ENCODE measurements around the gene CDYL2.
A peak's percentile ranks its signal among the peaks of the same experiment; 100 is the strongest.

Gene CDYL2
- 26.0 to 83.2 (median 44.0) reads per million in 9 experiments for total RNA-seq

DNA sequence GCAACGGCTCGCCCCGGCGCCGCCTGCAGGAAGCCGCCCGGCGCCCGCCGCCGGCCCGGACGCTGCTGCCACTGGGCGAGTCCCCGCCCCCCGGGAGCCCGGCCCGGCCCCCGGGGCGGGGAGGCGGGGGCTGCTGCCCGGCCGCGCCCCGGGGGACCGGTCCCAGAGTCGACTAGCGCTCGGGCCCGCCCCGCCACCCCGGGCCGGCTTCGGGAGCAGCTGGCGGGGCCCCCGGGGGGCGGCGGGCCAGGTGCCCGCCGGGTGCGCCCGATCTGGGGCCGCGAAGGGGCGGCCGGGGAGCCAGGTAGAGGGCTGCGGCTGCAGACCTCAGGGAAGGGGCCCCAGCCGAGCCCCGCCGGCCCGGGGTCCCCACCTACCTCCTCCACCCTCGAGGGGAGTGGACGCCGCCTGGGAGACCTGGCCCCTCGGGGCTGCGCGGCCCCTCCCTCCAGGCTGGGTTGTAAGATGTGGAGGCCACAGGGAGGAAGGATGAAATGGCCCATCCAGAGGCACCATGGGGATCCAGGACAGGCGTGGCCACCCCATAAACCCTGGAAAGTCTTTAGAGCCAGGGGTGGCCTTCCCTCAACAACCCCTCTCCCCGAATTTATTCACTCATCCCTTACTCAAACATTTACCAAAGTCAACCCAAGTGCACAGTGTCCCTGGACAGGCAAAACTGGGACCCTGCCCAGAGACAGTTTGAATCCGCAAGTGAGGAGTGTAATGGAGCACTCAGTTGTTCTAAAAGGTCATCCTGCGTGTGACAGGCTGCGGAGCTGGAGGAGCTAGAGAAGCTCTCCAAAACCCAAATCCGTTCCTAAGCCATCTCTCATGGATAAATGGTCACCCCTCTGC is at the start of gene CDYL2:
Gene CDYL2, minus strand, starts transcription at position 73 of the 858 bp plus-strand sequence. CDS start 425 bp downstream, outside the sequence.
- Mint-ChIP-seq H3K4me1 (ENCODE audit: low read depth in 2 of 2) (peaks cover 9 to 28% of the 10 kb centered on the region in 2 donors), H3K9me3 (no peaks in the 10 kb centered on the region), H3K27me3 (no peaks in the 10 kb centered on the region), H3K27ac (peak within 1 kb of the TSS in 1 of 2 donors; percentile 91), H3K36me3 (ENCODE audit: insufficient read depth) (peaks cover 7% of the 10 kb centered on the region), H3K4me3 (peak within 1 kb of the TSS; percentile 87 to 93)
- peak; percentile 67 for ATAC-seq (replicated peaks)
- DNase-seq: peak in 2 of 3 experiments; percentile 8 to 22

DNA sequence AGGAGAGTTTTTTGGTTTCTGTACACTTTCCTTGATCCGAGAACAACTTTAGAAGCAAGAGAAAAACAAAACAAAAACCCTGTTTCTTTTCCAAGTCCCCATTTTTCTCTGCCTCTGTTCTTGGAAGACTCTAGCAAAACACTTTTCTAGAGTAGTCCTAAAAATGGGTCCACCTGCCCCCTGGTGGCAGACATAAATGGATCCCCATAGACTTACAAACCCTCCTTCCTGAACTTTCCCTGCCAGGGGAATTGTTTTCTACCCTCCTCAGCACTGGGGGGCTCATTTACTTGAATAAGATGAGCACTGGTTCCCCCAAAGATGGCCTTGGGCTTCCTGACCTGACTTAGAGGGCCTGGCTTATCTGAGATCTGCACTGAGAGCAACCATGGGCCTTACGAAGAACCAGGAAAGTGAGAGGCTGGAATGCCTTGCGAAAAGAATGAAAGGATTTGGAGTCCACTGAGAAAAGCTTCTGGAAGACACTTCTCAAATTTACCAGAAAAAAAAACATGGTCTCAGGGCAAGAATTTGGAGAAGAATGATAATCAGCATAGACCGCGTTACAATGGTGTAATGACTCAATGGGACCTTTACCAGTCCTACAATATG is 48.0 kb upstream of the CDYL2 start:
- Mint-ChIP-seq H3K9me3 (no peaks in the 10 kb centered on the region), H3K4me1 (ENCODE audit: low read depth in 2 of 2) (no peaks in the 10 kb centered on the region), H3K36me3 (ENCODE audit: insufficient read depth) (no peaks in the 10 kb centered on the region), H3K27ac (no peak overlapping the region), H3K27me3 (peaks cover 12 to 21% of the 10 kb centered on the region in 2 donors), H3K4me3 (no peak overlapping the region)
- DNase-seq: no peak
- ATAC-seq (replicated peaks): no peak

DNA sequence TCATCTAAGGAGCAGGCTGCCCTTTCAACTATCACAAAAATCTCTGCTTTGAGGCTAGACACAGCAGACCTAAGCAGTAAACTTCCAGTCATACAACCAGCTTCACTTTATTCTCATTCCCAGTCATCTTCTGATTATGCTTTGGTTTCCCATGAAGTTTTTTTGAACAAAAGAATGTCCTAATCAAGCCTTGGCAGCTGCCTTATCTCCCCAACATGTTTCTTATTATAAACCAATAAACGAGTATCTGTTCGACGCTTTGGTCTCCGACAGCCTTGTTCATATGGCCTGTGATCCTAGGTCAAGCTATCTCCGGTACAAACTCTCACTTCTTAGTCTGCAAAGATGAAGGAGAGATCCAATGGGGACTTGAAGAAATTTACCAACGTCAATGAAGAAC is 47.4 kb upstream of the CDYL2 start:
- Mint-ChIP-seq H3K36me3 (ENCODE audit: insufficient read depth) (no peaks in the 10 kb centered on the region), H3K9me3 (no peaks in the 10 kb centered on the region), H3K27ac (no peak overlapping the region), H3K4me1 (ENCODE audit: low read depth in 2 of 2) (no peaks in the 10 kb centered on the region), H3K4me3 (no peak overlapping the region), H3K27me3 (peaks cover 11 to 21% of the 10 kb centered on the region in 2 donors)
- DNase-seq: no peak
- ATAC-seq (replicated peaks): no peak

GRCh38 chr16:80850757-80851156 is 46.4 kb upstream of the CDYL2 start:
- DNase-seq (no peak), ATAC-seq (replicated peaks) (no peak)
- peaks cover 11 to 21% of the 10 kb centered on the region in 2 donors for H3K27me3 Mint-ChIP-seq
- no peak overlapping the region for H3K27ac Mint-ChIP-seq
- no peaks in the 10 kb centered on the region for H3K9me3 Mint-ChIP-seq
- no peaks in the 10 kb centered on the region for H3K4me1 Mint-ChIP-seq (ENCODE audit: low read depth in 2 of 2)
- no peak overlapping the region for H3K4me3 Mint-ChIP-seq
- no peaks in the 10 kb centered on the region for H3K36me3 Mint-ChIP-seq (ENCODE audit: insufficient read depth)

- Mint-ChIP-seq H3K9me3 (peaks cover 0 to 4% of the 10 kb centered on the region in 2 donors), H3K4me1 (ENCODE audit: low read depth in 2 of 2) (no peaks in the 10 kb centered on the region), H3K4me3 (no peak overlapping the region), H3K27me3 (peaks cover 6 to 18% of the 10 kb centered on the region in 2 donors), H3K36me3 (ENCODE audit: insufficient read depth) (no peaks in the 10 kb centered on the region), H3K27ac (no peak overlapping the region)
- ATAC-seq (replicated peaks) (no peak), DNase-seq (no peak)
Measured at GRCh38 chr16:80848862-80849261, 44.5 kb upstream of the CDYL2 start.

GRCh38 chr16:80846680-80847079 is 42.3 kb upstream of the CDYL2 start:
- Mint-ChIP-seq H3K9me3 (peaks cover 1 to 13% of the 10 kb centered on the region in 2 donors), H3K4me3 (no peak overlapping the region), H3K27ac (no peak overlapping the region), H3K27me3 (peaks cover 2 to 8% of the 10 kb centered on the region in 2 donors), H3K4me1 (ENCODE audit: low read depth in 2 of 2) (no peaks in the 10 kb centered on the region), H3K36me3 (ENCODE audit: insufficient read depth) (no peaks in the 10 kb centered on the region)
- no peak for DNase-seq
- no peak for ATAC-seq (replicated peaks)

GRCh38 chr16:80846275-80846674 is 41.9 kb upstream of the CDYL2 start:
- Mint-ChIP-seq H3K27me3 (peaks cover 6 to 12% of the 10 kb centered on the region in 2 donors), H3K9me3 (peaks cover 1 to 18% of the 10 kb centered on the region in 2 donors)

GRCh38 chr16:80844395-80844794 is 40.0 kb upstream of the CDYL2 start:
- peaks cover 23 to 24% of the 10 kb centered on the region in 2 donors for H3K27me3 Mint-ChIP-seq

More at GRCh38 chr16:80846275-80846674, 41.9 kb upstream of the CDYL2 start:
- ATAC-seq (replicated peaks) (no peak), DNase-seq (no peak)
- H3K4me1 Mint-ChIP-seq (ENCODE audit: low read depth in 2 of 2): no peaks in the 10 kb centered on the region
- no peak overlapping the region for H3K27ac Mint-ChIP-seq
- no peaks in the 10 kb centered on the region for H3K36me3 Mint-ChIP-seq (ENCODE audit: insufficient read depth)
- H3K4me3 Mint-ChIP-seq: no peak overlapping the region

DNA sequence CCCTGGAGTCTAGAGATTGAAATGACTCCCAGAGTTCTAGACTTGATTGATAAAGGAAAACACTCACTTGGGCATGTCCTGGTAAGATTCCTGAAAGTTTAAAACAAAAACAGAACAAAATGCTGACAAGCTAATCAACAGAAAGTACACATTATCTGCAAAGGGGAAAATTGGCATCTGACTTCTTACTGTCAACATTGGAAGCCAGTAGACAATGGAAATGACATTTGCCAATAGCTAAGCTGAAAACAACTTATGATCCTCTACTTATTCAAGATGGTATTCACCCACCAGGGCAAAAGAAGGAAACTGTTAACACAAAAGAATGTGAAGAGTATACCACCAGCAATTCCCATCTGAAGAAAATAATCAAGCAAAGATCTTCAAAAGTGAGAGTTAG is 36.8 kb upstream of the CDYL2 start:
- Mint-ChIP-seq H3K4me3 (no peak overlapping the region), H3K36me3 (ENCODE audit: insufficient read depth) (peaks cover 2% of the 10 kb centered on the region), H3K27ac (no peak overlapping the region), H3K4me1 (ENCODE audit: low read depth in 2 of 2) (no peaks in the 10 kb centered on the region), H3K27me3 (peaks cover 37 to 44% of the 10 kb centered on the region in 2 donors), H3K9me3 (peaks cover 1 to 26% of the 10 kb centered on the region in 2 donors)
- ATAC-seq (replicated peaks) (no peak), DNase-seq (no peak)

More at GRCh38 chr16:80844395-80844794, 40.0 kb upstream of the CDYL2 start:
- ATAC-seq (replicated peaks) (no peak), DNase-seq (no peak)
- Mint-ChIP-seq H3K4me1 (ENCODE audit: low read depth in 2 of 2) (no peaks in the 10 kb centered on the region), H3K36me3 (ENCODE audit: insufficient read depth) (no peaks in the 10 kb centered on the region), H3K9me3 (peaks cover 1 to 26% of the 10 kb centered on the region in 2 donors), H3K4me3 (no peak overlapping the region), H3K27ac (no peak overlapping the region)

DNA sequence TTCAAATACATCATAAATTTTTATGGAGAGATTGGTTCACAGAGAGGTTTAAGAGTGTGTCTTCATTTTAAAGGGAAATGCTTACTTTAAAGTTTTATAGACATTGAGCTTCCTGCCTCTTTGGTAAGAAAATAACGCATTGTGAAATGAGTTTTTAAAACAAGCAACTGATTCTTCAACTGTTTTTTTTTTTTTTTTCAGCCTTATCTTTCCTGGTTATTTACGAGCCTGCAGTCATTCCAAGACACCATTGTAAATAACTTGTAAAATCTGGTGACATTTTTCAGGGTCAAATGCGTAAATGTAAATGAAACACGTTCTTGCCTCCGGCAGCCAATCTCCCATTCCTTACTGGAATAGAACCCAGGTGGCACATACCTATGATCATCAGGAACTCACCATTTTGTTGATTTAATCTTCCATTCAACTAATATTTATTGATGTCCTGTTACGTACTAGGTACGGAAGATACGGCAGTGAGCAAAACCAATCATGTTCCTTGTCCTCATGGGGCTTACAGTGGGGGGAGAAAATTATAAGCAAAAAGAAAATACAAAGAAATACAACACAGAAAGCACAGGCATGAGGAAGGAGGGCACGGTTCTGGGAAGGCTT is 33.2 kb upstream of the CDYL2 start:
- peaks cover 0 to 15% of the 10 kb centered on the region in 2 donors for H3K9me3 Mint-ChIP-seq
- H3K27ac Mint-ChIP-seq: no peak overlapping the region
- ATAC-seq (replicated peaks) (no peak), DNase-seq (no peak)
- H3K27me3 Mint-ChIP-seq: peaks cover 71 to 72% of the 10 kb centered on the region in 2 donors
- H3K4me1 Mint-ChIP-seq (ENCODE audit: low read depth in 2 of 2): no peaks in the 10 kb centered on the region
- H3K36me3 Mint-ChIP-seq (ENCODE audit: insufficient read depth): peaks cover 2% of the 10 kb centered on the region
- H3K4me3 Mint-ChIP-seq: no peak overlapping the region

- Mint-ChIP-seq H3K4me1 (ENCODE audit: low read depth in 2 of 2) (no peaks in the 10 kb centered on the region), H3K27me3 (peaks cover 65 to 74% of the 10 kb centered on the region in 2 donors)
- no peak for DNase-seq
Measured at GRCh38 chr16:80836846-80837245, 32.4 kb upstream of the CDYL2 start.

DNA sequence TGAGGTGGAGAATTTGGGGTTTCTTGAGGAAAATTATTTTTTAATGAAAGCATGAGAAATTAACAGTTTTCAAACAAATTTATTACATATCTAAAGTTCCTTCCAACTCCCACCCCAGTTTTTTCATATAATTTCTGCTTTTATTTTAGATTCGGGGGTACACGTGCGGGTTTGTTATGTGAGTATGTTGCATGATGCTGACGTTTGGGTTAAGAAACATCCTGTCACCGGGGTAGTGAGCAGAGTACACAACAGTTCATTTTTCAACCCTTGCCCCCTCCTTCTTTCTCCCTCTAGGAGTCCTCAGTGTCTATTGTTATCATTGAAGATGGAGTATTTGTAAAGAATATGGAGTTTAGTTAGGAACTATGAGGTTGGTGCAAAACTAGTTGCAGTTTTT is 31.8 kb upstream of the CDYL2 start:
- H3K4me3 Mint-ChIP-seq: no peak overlapping the region
- H3K9me3 Mint-ChIP-seq: peaks cover 0 to 7% of the 10 kb centered on the region in 2 donors
- no peak overlapping the region for H3K27ac Mint-ChIP-seq
- H3K4me1 Mint-ChIP-seq (ENCODE audit: low read depth in 2 of 2): no peaks in the 10 kb centered on the region
- no peak for ATAC-seq (replicated peaks)
- H3K27me3 Mint-ChIP-seq: peaks cover 58 to 73% of the 10 kb centered on the region in 2 donors
- peaks cover 2% of the 10 kb centered on the region for H3K36me3 Mint-ChIP-seq (ENCODE audit: insufficient read depth)
- DNase-seq: no peak

More at GRCh38 chr16:80836846-80837245, 32.4 kb upstream of the CDYL2 start:
- H3K36me3 Mint-ChIP-seq (ENCODE audit: insufficient read depth): peaks cover 2% of the 10 kb centered on the region
- H3K4me3 Mint-ChIP-seq: no peak overlapping the region
- H3K9me3 Mint-ChIP-seq: peaks cover 0 to 14% of the 10 kb centered on the region in 2 donors
- ATAC-seq (replicated peaks): no peak
- no peak overlapping the region for H3K27ac Mint-ChIP-seq

- ATAC-seq (replicated peaks) (no peak), DNase-seq (no peak)
- no peaks in the 10 kb centered on the region for H3K4me1 Mint-ChIP-seq (ENCODE audit: low read depth in 2 of 2)
- H3K27me3 Mint-ChIP-seq: peaks cover 40 to 66% of the 10 kb centered on the region in 2 donors
- no peaks in the 10 kb centered on the region for H3K36me3 Mint-ChIP-seq (ENCODE audit: insufficient read depth)
- H3K9me3 Mint-ChIP-seq: no peaks in the 10 kb centered on the region
- no peak overlapping the region for H3K4me3 Mint-ChIP-seq
- H3K27ac Mint-ChIP-seq: no peak overlapping the region
Measured at GRCh38 chr16:80831039-80831438, 26.6 kb upstream of the CDYL2 start.
